Mesenchymal stem cell (in vitro differentiated cells and primary cell): Measurements from ENCODE around the gene GALNT7.
"Not testable (repeated sequence)": the region's sequence is repeated elsewhere in the genome, so short reads cannot be mapped to it uniquely, and the experiment has no call there.

Experiments
- DNase-seq: peaks from one replicate; pipeline ENCODE4 v3.0.0-alpha.2; 2013
- H2AFZ ChIP-seq: one replicate; pipeline ENCODE4 v1.6.1; 2013; ENCODE audit warnings: low read depth, mild to moderate bottlenecking, control low read depth, inconsistent platforms, low read length, moderate library complexity
- H2AK5ac ChIP-seq: 2 replicates; pipeline ENCODE4 v1.6.1; 2013; ENCODE audit warnings: low read length, moderate library complexity, mild to moderate bottlenecking, inconsistent platforms; ENCODE audit not compliant: severe bottlenecking
- H2BK120ac ChIP-seq: one replicate; pipeline ENCODE4 v1.6.1; 2013; ENCODE audit warnings: low read depth, mild to moderate bottlenecking, inconsistent platforms, low read length, moderate library complexity
- H2BK12ac ChIP-seq, 2 experiments: one replicate each; pipeline ENCODE4 v1.6.1; 2013; ENCODE audit warnings: inconsistent platforms in 2 of 2, low read length in 2 of 2, mild to moderate bottlenecking in 2 of 2, moderate library complexity in 2 of 2, control low read depth in 1 of 2
- H2BK15ac ChIP-seq: one replicate; pipeline ENCODE4 v1.6.1; 2013; ENCODE audit warnings: mild to moderate bottlenecking, low read depth, inconsistent platforms; ENCODE audit not compliant: poor library complexity, severe bottlenecking
- H2BK5ac ChIP-seq: 2 replicates; pipeline ENCODE4 v1.6.1; 2013; ENCODE audit warnings: low read depth, mild to moderate bottlenecking, low read length, control low read depth, inconsistent platforms; ENCODE audit not compliant: poor library complexity, severe bottlenecking
- H3K14ac ChIP-seq, 2 experiments: one replicate each; pipeline ENCODE4 v1.6.1; 2013; ENCODE audit warnings: inconsistent platforms in 2 of 2, low read length in 2 of 2, control low read depth in 1 of 2, mild to moderate bottlenecking in 1 of 2, moderate library complexity in 1 of 2
- H3K18ac ChIP-seq, 2 experiments: one replicate each; pipeline ENCODE4 v1.6.1; 2013; ENCODE audit warnings: inconsistent platforms in 2 of 2, low read length in 2 of 2, control low read depth in 1 of 2, low read depth in 1 of 2, mild to moderate bottlenecking in 1 of 2
- H3K23ac ChIP-seq, 2 experiments: one replicate each; pipeline ENCODE4 v1.6.1; 2013; ENCODE audit warnings: inconsistent platforms in 2 of 2, low read length in 2 of 2, mild to moderate bottlenecking in 2 of 2, moderate library complexity in 2 of 2, control low read depth in 1 of 2
- H3K27ac ChIP-seq: 2 replicates; pipeline ENCODE4 v1.5.1; 2013; ENCODE audit warnings: mild to moderate bottlenecking, moderate library complexity, low read length, control low read depth, inconsistent platforms; ENCODE audit not compliant: poor library complexity, severe bottlenecking
- H3K27me3 ChIP-seq, 2 experiments: 2 replicates each; pipeline versions ENCODE4 v1.6.1 to v1.7.0; 2013; ENCODE audit warnings: low read length in 2 of 2, mild to moderate bottlenecking in 2 of 2, moderate library complexity in 2 of 2, control low read depth in 1 of 2, inconsistent platforms in 1 of 2; ENCODE audit not compliant: control insufficient read depth in 1 of 2, insufficient read depth in 1 of 2
- H3K36me3 ChIP-seq, 2 experiments: 2 replicates each; pipeline versions ENCODE4 v1.6.1 to v1.7.0; 2013; ENCODE audit warnings: low read length in 2 of 2, control low read depth in 1 of 2, inconsistent platforms in 1 of 2, low read depth in 1 of 2, mild to moderate bottlenecking in 1 of 2; ENCODE audit not compliant: insufficient read depth in 2 of 2, control insufficient read depth in 1 of 2
- H3K4ac ChIP-seq, 2 experiments: one replicate each; pipeline ENCODE4 v1.6.1; 2013; ENCODE audit warnings: inconsistent platforms in 2 of 2, low read length in 2 of 2, mild to moderate bottlenecking in 2 of 2, moderate library complexity in 2 of 2, control low read depth in 1 of 2, low read depth in 1 of 2
- H3K4me1 ChIP-seq: 2 replicates; pipeline ENCODE4 v1.6.1; 2013; ENCODE audit warnings: low read depth, low read length, control low read depth; ENCODE audit not compliant: control insufficient read depth, insufficient read depth
- H3K4me2 ChIP-seq: 2 replicates; pipeline ENCODE4 v1.6.1; 2013; ENCODE audit warnings: low read length, mild to moderate bottlenecking, inconsistent platforms; ENCODE audit not compliant: poor library complexity, severe bottlenecking
- H3K4me3 ChIP-seq, 2 experiments: 2 replicates each; pipeline versions ENCODE4 v1.5.1 to v1.7.0; 2013; ENCODE audit warnings: low read length in 2 of 2, mild to moderate bottlenecking in 2 of 2, control low read depth in 1 of 2, low read depth in 1 of 2; ENCODE audit not compliant: insufficient read depth in 1 of 2
- H3K79me1 ChIP-seq: replicated peaks from 2 replicates; pipeline ENCODE4 v1.6.1; 2013; ENCODE audit warnings: mild to moderate bottlenecking, control low read depth, low read length, inconsistent platforms; ENCODE audit not compliant: poor library complexity, severe bottlenecking
- H3K9ac ChIP-seq: 2 replicates; pipeline ENCODE4 v1.7.0; 2013; ENCODE audit warnings: mild to moderate bottlenecking, low read length, moderate library complexity
- H3K9me3 ChIP-seq: 2 replicates; pipeline ENCODE4 v1.7.0; 2013; ENCODE audit warnings: mild to moderate bottlenecking, low read length; ENCODE audit not compliant: control insufficient read depth
- H4K8ac ChIP-seq: one replicate; pipeline ENCODE4 v1.6.1; 2013; ENCODE audit warnings: inconsistent platforms, mild to moderate bottlenecking, low read length, moderate library complexity
- H4K91ac ChIP-seq: one replicate; pipeline ENCODE4 v1.6.1; 2013; ENCODE audit warnings: mild to moderate bottlenecking, low read length, inconsistent platforms
- WGBS: methylation state at CpG from one replicate; pipeline ENCODE4 v1.1.7; 2013; ENCODE audit warnings: mixed read lengths; 5-methylcytosine and 5-hydroxymethylcytosine counted together

The GALNT7 gene

DNA sequence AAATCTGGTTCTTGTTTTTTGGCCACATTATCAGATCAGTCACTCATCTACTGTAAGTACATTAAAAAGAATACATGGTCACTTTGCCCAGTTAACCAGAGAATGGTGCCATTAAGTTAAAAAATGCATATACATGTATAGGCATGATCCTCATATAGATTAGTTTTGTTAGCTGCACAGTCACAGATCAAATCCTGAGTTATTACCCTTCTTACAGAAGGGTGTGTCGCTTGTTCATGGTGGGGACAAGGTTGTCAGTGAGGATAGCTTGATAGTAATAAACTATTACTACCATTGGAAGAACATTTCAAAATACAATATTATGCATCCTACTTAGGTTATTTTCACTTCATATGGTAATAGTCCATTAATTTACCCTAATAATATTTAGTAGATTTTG lies 48.5 kb downstream of the GALNT7 start:
- Histone ChIP-seq H2AK5ac (no peak overlapping the region), H3K4me3 (no peak overlapping the region), H3K4ac (no peak overlapping the region), H3K9ac (no peak overlapping the region), H4K91ac (no peak overlapping the region), H3K79me1 (no peaks in the 10 kb centered on the region), H2BK12ac (no peak overlapping the region), H2BK120ac (no peak overlapping the region), H3K27me3 (no peaks in the 10 kb centered on the region), H3K18ac (no peak overlapping the region), H3K4me2 (no peak overlapping the region), H3K14ac (no peak overlapping the region), H3K4me1 (peaks cover 4% of the 10 kb centered on the region), H3K27ac (no peak overlapping the region), H2AFZ (no peak overlapping the region), H4K8ac (no peak overlapping the region), H2BK5ac (no peak overlapping the region), H2BK15ac (no peak overlapping the region), H3K36me3 (peaks cover 0 to 4% of the 10 kb centered on the region in 2 experiments), H3K23ac (no peak overlapping the region), H3K9me3 (no peaks in the 10 kb centered on the region)
- WGBS: no CpG with 5 or more reads among the region's 1 CpG
- no peak for DNase-seq

DNA sequence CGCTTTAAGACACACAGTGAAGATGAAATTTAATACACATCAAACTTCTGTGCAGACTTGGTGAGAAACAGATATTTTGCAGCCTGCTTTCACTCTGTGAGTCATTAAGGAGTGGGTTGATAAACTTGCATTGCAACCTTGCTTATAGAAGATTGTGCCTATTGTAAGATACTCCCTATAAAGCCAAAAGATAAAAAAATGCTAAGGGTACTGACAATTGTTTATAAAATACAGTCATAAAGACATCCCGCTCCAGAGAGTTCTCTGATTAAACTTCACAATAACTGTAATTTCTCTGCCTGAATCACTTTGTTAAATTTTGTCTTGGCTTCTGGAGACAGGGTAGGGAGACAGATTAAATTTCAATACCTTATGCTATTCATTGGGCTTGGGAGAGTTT lies 49.1 kb downstream of the GALNT7 start:
- WGBS: no CpG with 5 or more reads among the region's 2 CpGs
- no peak overlapping the region for H2AK5ac ChIP-seq
- H3K14ac ChIP-seq: no peak overlapping the region
- H3K9ac ChIP-seq: no peak overlapping the region
- H3K27ac ChIP-seq: peak overlapping the region; percentile 45
- no peak overlapping the region for H2AFZ ChIP-seq
- peaks cover 0 to 4% of the 10 kb centered on the region in 2 experiments for H3K36me3 ChIP-seq
- peak; percentile 26 for DNase-seq
- H4K8ac ChIP-seq: no peak overlapping the region
- H2BK120ac ChIP-seq: no peak overlapping the region
- H3K4me2 ChIP-seq: no peak overlapping the region
- H3K9me3 ChIP-seq: no peaks in the 10 kb centered on the region
- no peak overlapping the region for H2BK12ac ChIP-seq
- no peak overlapping the region for H3K4me3 ChIP-seq
- H3K4me1 ChIP-seq: peaks cover 4% of the 10 kb centered on the region
- no peak overlapping the region for H3K18ac ChIP-seq
- no peaks in the 10 kb centered on the region for H3K27me3 ChIP-seq
- no peak overlapping the region for H3K23ac ChIP-seq
- H3K79me1 ChIP-seq: no peaks in the 10 kb centered on the region
- H2BK5ac ChIP-seq: no peak overlapping the region
- H4K91ac ChIP-seq: no peak overlapping the region
- no peak overlapping the region for H3K4ac ChIP-seq
- no peak overlapping the region for H2BK15ac ChIP-seq

DNA sequence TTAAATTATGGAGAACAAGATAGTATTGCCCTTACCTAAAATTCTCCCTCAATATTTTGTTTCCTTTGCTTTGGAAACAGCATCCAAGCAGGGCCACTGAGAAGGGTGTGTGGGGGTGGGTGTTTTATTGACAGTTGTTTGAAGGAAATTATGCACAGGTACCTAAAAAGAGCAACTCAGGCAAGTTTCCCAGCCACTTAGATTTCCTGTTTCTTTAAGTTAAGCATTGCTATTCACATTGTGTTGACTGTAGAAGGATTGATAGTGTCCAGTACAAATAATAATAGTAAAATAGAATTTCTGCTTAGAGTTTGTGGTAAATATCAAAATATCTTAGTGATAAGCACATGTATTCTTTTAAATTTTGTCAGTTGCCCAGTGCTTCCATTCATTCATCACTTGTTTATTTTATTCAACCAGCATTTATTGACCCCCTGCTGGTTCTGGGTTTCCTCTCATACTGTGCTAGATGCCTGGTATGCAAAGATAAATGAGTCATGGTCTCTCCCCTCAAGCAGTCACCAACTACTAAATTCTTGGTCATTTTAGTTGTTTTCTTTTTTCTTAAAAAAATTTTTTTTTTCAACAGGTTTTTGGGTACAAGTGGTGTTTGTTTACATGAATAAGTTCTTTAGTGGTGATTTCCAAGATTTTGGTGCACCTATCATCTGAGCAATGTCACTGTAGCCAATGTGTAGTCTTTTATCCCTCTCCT lies 50.0 kb downstream of the GALNT7 start:
- Histone ChIP-seq H4K8ac (no peak overlapping the region), H3K4me2 (peak overlapping the region; percentile 14), H3K18ac (no peak overlapping the region), H3K27ac (peak overlapping the region; percentile 82), H2BK120ac (no peak overlapping the region), H3K23ac (no peak overlapping the region), H3K9me3 (no peaks in the 10 kb centered on the region), H3K36me3 (peaks cover 0 to 4% of the 10 kb centered on the region in 2 experiments), H2BK15ac (no peak overlapping the region), H2AFZ (no peak overlapping the region), H3K4ac (no peak overlapping the region), H2BK12ac (no peak overlapping the region), H3K79me1 (no peaks in the 10 kb centered on the region), H3K14ac (no peak overlapping the region), H3K27me3 (no peaks in the 10 kb centered on the region), H4K91ac (no peak overlapping the region), H2AK5ac (no peak overlapping the region), H3K9ac (no peak overlapping the region), H3K4me1 (peaks cover 4% of the 10 kb centered on the region), H2BK5ac (no peak overlapping the region), H3K4me3 (no peak overlapping the region)
- peak; percentile 54 for DNase-seq

GRCh38 chr4:173219126-173219437 lies 50.5 kb downstream of the GALNT7 start:
- not testable (repeated sequence) for H3K9ac ChIP-seq

More at GRCh38 chr4:173219126-173219437, 50.5 kb downstream of the GALNT7 start:
- not testable (repeated sequence) for H4K8ac ChIP-seq, H2AFZ ChIP-seq, H2AK5ac ChIP-seq, H3K18ac ChIP-seq, H2BK12ac ChIP-seq, H2BK120ac ChIP-seq, H3K36me3 ChIP-seq, H2BK15ac ChIP-seq, H2BK5ac ChIP-seq, H3K14ac ChIP-seq, H3K79me1 ChIP-seq, H3K4me3 ChIP-seq, H4K91ac ChIP-seq, H3K4ac ChIP-seq, H3K27me3 ChIP-seq, H3K23ac ChIP-seq, DNase-seq, H3K4me1 ChIP-seq, H3K9me3 ChIP-seq
- Histone ChIP-seq H3K4me2 (peak overlapping the region; percentile 14), H3K27ac (peak overlapping the region; percentile 82)
- WGBS: 86% methylated on average over 3 of the region's 4 CpGs
